Epidermal melanocyte (primary cell): ENCODE data around the gene DCTN4.
A peak's percentile ranks its signal among the peaks of the same experiment; 100 is the strongest.
"Not testable (repeated sequence)": the region's sequence is repeated elsewhere in the genome, so short reads cannot be mapped to it uniquely, and the experiment has no call there.

Source experiments
- DNase-seq: peaks from one replicate; pipeline ENCODE4 v3.0.0; 2011; ENCODE audit warnings: low spot score; ENCODE audit not compliant: insufficient read length

DCTN4 gene

GRCh38 chr5:150778517-150779396 is 19.9 kb upstream of the DCTN4 start, which contains the start of gene SMIM3:
SMIM3 (plus strand) TSS chr5:150778757; CDS start chr5:150795441, 16,684 bp downstream.
- DNase-seq, result no peak

DNA sequence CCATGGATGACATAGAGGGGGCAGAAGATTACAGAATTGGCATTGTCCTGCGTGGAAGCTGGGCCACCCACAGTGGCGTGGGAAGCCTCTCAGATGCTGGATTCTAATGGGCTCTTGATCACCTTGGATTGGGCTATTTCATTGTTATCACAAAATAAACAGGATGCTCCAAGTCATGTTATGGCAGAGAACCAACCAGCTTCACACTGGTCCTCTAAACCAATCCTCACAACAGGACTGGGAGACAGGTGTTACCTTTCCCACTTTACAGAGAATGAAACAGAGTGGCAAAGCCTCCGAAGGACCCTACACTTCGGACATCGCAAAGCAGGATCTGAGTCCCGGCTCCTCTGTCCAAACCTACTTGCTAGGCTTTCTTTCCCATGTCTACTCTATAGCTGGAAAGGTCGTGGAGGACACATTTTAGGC is 19.3 kb upstream of the DCTN4 start:
- no peak for DNase-seq

DNA sequence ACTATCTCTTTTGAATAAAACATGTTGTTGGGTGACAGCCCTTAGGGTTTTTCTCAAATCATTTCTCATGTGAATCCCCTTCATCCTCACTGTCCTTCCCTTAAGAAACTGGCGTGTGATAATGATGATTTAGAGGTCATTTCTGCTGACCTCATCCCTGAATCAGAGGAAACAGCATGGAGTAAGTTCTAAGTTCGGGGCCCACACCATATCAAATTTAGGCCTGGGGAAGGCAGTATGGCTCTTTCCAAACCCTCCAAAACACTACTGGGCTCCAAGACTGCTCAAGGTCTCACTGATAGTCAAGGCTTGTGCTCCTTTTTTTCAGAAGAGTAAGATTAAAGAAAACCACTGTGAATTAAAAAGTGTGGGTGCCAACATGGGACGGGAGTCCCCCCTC is 18.9 kb upstream of the DCTN4 start:
- DNase-seq, result no peak

- DNase-seq, result no peak
These were observed 15.3 kb upstream of the DCTN4 start for GRCh38 chr5:150774145-150774544.

DNA sequence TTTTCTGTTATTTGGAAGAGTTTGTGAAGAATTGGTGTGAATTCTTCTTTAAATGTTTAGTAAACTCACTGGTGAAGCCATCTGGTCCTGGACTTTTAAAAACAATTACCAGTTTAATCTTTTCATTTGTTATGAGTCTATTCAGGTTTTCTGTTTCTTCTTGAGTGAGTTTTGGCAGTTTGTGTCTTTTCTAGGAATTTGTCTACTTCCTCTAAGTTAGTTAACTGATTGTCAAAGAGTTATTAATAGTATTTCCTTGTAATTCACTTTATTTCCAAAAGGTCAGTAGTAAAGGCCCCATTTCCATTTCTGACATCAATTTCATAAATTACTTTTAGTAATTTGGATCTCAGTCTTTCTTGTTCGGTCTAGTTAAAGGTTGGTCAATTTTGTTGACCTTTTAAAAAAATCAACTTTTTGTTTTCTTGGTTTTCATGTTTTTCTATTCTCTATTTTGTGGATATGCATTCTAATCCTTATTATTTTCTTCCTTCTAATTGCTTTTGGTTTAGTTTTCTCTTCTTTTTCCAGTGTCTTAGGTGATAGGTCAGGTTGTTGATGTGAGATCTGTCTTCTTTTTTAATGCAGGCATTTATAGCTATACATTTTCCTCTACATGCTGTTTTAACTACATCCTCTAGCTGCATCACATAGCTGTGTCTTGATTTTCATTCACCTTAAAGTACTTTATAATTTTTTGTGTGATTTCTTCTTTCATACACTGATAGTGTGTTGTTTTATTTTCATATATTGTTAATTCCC is 12.4 kb upstream of the DCTN4 start:
- no peak for DNase-seq

DNA sequence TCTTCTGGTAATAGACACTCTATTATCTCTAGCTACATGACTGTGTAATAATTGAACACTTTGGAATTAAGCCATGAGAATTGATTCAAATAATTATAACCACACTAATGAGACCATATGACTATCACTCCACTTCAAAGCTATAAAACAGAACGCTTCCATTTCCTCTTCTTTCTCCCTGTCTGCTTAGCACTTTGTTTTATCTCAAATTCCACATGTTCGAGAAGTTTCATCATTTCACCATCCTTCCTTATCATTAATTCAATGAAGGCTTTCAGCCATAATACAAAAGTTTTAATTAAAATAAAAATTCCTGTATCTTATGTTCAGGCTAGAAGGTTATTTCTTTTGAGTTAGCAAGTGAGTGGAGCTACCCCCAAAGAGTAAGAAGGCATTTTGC is 7.4 kb upstream of the DCTN4 start:
- no peak for DNase-seq

GRCh38 chr5:150765799-150766169 is 7.0 kb upstream of the DCTN4 start:
- DNase-seq, result no peak

DNA sequence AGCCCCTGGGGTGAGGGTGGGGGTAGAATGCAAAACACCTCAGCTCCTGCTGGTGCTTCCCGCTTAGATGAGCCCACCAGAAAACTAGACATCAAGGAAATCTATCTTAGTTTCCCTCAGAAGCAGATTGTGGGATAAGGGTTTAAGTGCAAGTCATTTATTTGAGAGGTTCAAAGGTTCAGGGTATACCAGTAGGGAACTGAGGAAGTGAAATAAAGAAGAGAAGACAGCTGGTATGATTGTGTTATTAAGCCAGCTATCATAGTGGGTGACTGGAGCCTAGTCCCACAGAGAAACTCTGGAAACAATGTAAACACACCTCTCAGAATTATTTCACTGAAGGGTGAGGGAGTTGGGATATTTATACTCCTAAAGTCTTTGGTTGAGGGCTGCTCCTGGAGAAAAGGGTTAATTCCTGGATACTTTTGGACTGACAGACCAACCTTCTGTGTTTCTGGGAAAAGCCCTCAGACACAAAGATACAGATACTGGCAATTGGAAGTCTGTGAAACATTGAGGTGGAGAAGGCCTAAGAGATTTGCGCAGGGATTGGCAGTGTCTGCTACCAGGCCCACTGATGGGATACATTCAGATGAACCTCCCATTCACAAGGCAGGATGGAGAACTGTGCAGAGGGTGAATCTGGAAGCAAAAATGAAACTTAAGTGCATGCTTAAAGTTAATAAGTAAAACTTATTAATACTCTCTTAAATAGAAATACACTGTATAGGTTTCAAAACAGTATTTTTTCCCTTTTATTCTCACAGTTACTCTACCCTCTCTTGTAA is 6.4 kb upstream of the DCTN4 start:
- no peak for DNase-seq

DNA sequence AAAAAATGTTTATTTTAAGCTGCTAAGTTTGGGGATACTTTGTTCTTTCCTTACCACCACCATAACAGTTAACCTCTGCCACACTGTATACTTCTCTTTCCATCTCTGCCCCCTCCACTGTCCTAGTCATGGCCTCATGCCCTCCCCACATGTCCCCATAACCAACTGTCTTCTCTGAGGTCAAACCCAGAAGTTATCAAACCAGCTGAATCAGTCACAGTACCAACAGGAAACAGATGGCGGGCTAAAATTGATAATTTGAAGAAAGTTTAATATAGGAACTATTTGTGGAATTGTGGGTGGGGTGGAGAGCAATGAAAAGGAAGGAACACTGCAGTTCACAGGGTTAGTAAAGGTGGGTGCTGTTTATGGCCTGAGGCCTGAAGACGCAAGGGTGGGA is 5.7 kb upstream of the DCTN4 start:
- DNase-seq, result no peak

GRCh38 chr5:150763023-150763769 is 4.4 kb upstream of the DCTN4 start:
- DNase-seq, result no peak

DNA sequence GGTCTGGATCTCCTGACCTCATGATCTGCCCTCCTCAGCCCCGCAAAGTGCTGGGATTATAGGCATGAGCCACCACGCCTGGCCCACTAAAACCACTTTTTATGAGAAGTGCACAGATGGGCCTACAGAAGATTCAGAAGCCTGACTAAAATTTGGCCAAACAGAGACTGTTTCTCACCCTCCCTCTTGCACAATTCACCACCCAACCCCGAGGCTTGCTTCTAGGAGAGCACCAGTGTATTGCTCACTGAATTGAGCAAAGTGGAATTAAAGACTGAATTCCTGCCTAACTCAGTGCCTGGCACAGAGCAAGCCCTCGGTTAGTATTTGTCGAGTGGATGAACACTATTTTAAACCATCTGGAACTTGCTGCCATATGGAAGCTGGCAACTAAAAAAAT is 3.4 kb upstream of the DCTN4 start:
- DNase-seq, result no peak

DNA sequence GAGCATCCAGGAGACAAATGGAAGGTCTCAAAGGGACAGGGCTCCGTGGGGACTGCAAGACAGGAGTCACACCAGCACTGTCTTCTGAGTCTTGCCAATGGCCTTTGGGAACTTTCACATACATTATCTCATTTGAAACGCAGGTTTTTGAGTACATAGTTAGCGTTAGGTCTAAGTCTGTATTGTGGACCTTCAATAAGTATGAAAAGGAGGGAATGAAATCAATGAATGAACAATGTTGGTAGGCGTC is 442 bp upstream of the DCTN4 start:
- DNase-seq, result no peak

GRCh38 chr5:150758203-150758530 is 650 bp downstream of the DCTN4 start:
- no peak for DNase-seq

DNA sequence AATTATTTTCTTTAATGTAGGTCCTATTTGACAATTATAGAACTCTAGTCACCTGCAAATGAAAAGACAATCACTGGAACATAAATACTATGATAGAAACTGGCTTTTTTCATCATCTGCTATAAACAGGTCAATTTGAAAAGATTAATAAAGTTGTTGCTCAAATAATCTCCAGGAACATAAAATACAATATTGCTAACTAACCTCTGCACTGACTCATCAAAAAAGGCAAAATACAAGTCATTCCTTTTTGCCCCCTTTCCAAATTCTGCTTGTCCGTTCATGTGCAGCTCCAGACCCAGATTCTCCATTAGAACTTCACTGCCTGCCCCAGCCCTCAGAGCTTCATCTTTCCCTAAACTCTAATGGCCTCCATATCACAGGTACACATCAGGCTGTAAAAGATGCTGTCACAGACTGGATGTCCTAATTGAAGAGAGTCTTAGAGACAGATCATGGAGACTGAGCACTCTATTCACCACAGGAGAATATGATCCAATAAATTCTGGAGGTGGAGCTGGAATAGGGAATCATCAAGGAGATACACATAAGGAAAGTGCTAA is 1.6 kb downstream of the DCTN4 start:
- no peak for DNase-seq

- no peak for DNase-seq
These were observed 5.0 kb downstream of the DCTN4 start for GRCh38 chr5:150753863-150754262.

DNA sequence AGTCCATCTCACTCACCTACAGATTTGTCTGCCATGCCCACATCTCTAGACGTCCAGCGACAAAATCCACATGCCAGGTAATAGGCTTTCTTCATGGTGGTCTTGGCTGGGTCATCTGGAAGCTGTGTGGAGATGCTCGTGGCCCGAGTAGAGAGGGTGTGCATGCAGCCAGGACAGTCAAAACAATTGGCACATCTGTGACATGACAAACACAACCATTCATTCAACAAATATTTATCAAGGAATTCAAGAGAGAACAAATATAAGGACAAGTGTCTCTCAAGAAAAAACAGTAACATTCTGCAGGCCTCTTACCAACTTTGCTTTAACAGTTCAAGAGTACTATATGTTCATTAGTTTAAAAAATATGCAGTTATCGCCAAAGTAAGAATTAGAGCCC is 5.4 kb downstream of the DCTN4 start:
- DNase-seq, result no peak

DNA sequence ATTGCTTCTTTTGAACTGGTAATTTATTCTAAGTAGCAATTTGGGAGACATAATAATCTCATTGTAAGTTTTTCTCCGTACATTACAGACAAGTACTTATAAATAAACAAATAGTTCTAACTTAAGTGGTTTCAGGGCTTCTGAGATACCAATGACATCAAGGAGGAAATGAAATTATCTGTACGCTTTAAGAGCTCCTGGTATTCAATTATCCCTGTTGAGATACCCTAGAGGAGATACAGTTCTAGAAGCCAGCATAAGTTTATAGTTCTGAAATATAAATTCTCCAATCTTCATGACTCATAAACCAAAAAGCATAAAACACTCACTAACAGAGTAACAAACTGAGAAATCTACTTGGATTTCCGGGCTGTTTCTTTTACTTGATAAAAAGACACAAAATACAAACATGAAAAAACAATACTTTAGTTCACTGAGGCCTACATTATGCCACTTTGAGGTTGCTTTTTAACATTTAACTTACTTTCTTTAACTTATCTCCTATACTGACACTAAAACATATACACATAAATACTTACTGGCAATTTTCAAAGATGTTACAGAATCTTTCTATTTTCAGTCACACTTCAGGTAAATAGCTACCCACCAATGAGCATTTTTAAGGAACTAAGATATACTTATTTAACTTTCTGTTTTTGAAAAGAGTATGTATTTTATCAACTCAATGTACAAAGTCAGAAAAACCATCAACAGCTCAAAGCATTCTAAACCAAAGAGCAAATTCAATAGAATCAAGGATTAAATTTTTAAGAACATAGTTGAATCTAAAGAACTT is 7.5 kb downstream of the DCTN4 start:
- DNase-seq, result peak; percentile 24

DNA sequence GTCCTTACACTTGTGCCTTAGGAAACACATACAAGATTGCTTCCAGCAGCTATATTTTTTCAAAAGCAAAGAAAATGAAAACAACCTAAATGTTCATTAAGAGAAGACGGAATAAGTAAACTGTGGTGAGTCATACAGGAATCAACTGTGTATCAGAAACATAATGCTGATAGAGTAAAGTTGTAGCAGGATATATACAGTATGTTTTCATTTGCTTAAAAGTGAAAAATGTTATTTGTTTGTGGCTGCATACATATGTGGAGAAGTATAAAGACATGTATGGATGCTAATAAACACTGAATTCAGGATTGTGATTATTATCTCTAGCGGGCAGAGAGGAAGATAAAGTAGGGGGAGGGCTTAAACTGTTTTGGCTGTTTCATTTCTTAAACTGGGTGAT is 8.3 kb downstream of the DCTN4 start:
- DNase-seq, result no peak

DNA sequence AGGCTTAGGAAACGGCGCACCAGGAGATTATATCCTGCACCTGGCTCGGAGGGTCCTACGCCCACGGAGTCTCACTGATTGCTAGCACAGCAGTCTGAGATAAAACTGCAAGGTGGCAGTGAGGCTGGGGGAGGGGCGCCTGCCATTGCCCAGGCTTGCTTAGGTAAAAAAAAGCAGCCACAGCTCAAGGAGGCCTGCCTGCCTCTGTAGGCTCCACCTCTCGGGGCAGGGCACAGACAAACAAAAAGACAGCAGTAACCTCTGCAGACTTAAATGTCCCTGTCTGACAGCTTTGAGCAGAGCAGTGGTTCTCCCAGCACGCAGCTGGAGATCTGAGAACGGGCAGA is 15.7 kb downstream of the DCTN4 start:
- not testable (repeated sequence) for DNase-seq

- not testable (repeated sequence) for DNase-seq
These were observed 16.2 kb downstream of the DCTN4 start for GRCh38 chr5:150742455-150743141.
